Skeletal muscle cell (primary cell): Measurements from ENCODE around the gene SIGLEC6.
"Not testable (repeated sequence)": the region's sequence is repeated elsewhere in the genome, so short reads cannot be mapped to it uniquely, and the experiment has no call there.

Source experiments
- DNase-seq: peaks from one replicate; pipeline ENCODE4 v3.0.0-alpha.2; 2010; ENCODE audit warnings: low read depth
- H3K4me3 ChIP-seq: 2 replicates; pipeline ENCODE4 v1.5.1; 2011; ENCODE audit warnings: low read depth, mild to moderate bottlenecking, control low read depth, low read length, moderate library complexity

Gene SIGLEC6

GRCh38 chr19:51514866-51515481 is 16.5 kb downstream of the SIGLEC6 start:
- H3K4me3 ChIP-seq = no peak overlapping the region
- DNase-seq = peak; percentile 2

GRCh38 chr19:51513968-51514367 is 17.5 kb downstream of the SIGLEC6 start:
- DNase-seq = no peak
- no peak overlapping the region for H3K4me3 ChIP-seq

- no peak for DNase-seq
- no peak overlapping the region for H3K4me3 ChIP-seq
Measured at GRCh38 chr19:51511353-51511752, 20.1 kb downstream of the SIGLEC6 start.

GRCh38 chr19:51509823-51510660 is 21.4 kb downstream of the SIGLEC6 start:
- H3K4me3 ChIP-seq = no peak overlapping the region
- no peak for DNase-seq

GRCh38 chr19:51508059-51508733 is 23.3 kb downstream of the SIGLEC6 start:
- no peak overlapping the region for H3K4me3 ChIP-seq

GRCh38 chr19:51507640-51508058 is 23.8 kb downstream of the SIGLEC6 start:
- H3K4me3 ChIP-seq = no peak overlapping the region
- DNase-seq = no peak

More at GRCh38 chr19:51508059-51508733, 23.3 kb downstream of the SIGLEC6 start:
- no peak for DNase-seq

GRCh38 chr19:51507192-51507591 is 24.3 kb downstream of the SIGLEC6 start:
- no peak overlapping the region for H3K4me3 ChIP-seq
- no peak for DNase-seq

- DNase-seq = no peak
- no peak overlapping the region for H3K4me3 ChIP-seq
Measured at GRCh38 chr19:51505904-51506303, 25.6 kb downstream of the SIGLEC6 start.

- no peak overlapping the region for H3K4me3 ChIP-seq
- DNase-seq = no peak
Measured at GRCh38 chr19:51503896-51504295, 27.6 kb downstream of the SIGLEC6 start.

- H3K4me3 ChIP-seq = no peak overlapping the region
- no peak for DNase-seq
Measured at GRCh38 chr19:51503286-51503817, 28.1 kb downstream of the SIGLEC6 start.

GRCh38 chr19:51501594-51502263 is 29.7 kb downstream of the SIGLEC6 start, which contains the start of gene SIGLEC12:
TSS of gene SIGLEC12 (minus strand) at chr19:51501800. CDS start at chr19:51501733, 67 bp downstream.
- H3K4me3 ChIP-seq = no peak within 1 kb of the TSS
- DNase-seq = no peak

GRCh38 chr19:51500931-51501330 is 30.5 kb downstream of the SIGLEC6 start:
- DNase-seq, H3K4me3 ChIP-seq: not testable (repeated sequence)

- no peak for DNase-seq
- H3K4me3 ChIP-seq = no peak overlapping the region
Measured at GRCh38 chr19:51497666-51498065, 33.8 kb downstream of the SIGLEC6 start.

- H3K4me3 ChIP-seq = no peak overlapping the region
- no peak for DNase-seq
Measured at GRCh38 chr19:51493776-51494175, 37.7 kb downstream of the SIGLEC6 start.

- no peak for DNase-seq
- no peak overlapping the region for H3K4me3 ChIP-seq
Measured at GRCh38 chr19:51491586-51491985, 39.9 kb downstream of the SIGLEC6 start.

- H3K4me3 ChIP-seq = no peak overlapping the region
- DNase-seq = no peak
Measured at GRCh38 chr19:51490676-51491075, 40.8 kb downstream of the SIGLEC6 start.

- no peak for DNase-seq
Measured at GRCh38 chr19:51489113-51489512, 42.4 kb downstream of the SIGLEC6 start.

GRCh38 chr19:51488491-51488890 is 43.0 kb downstream of the SIGLEC6 start:
- no peak for DNase-seq
- H3K4me3 ChIP-seq = no peak overlapping the region

More at GRCh38 chr19:51489113-51489512, 42.4 kb downstream of the SIGLEC6 start:
- H3K4me3 ChIP-seq = no peak overlapping the region

- DNase-seq = no peak
Measured at GRCh38 chr19:51485960-51486660, 45.4 kb downstream of the SIGLEC6 start.

More at GRCh38 chr19:51485960-51486660, 45.4 kb downstream of the SIGLEC6 start:
- H3K4me3 ChIP-seq = no peak overlapping the region
